Measurements from ENCODE around the gene TEX22. TPM values are rescaled to one million over a fixed set of nuclear protein-coding genes. Genes with fewer than 3 reads are reported as not detected.

The TEX22 gene
- total RNA-seq, 1 donor from 2014 or later = not detected

GRCh38 chr14:105442125-105442524 is 43.8 kb downstream of the TEX22 start:
- H3K27me3 ChIP-seq = no peaks in the 10 kb centered on the region
- Mint-ChIP-seq H3K27ac (no peak overlapping the region), H3K9me3 (no peaks in the 10 kb centered on the region), H3K27me3 (ENCODE audit: insufficient read depth, low read depth) (no peaks in the 10 kb centered on the region), H3K4me3 (no peak overlapping the region), H3K36me3 (peaks cover 6% of the 10 kb centered on the region), H3K4me1 (no peaks in the 10 kb centered on the region)
- H4K20me1 ChIP-seq (ENCODE audit: low read depth) = peaks cover 66% of the 10 kb centered on the region
- no peak for DNase-seq (ENCODE audit: low spot score)
- no peak overlapping the region for H3K4me2 ChIP-seq
- no peak overlapping the region for H3K4me3 ChIP-seq
- H2AFZ ChIP-seq (replicated peaks) = no peak overlapping the region
- H3K9me3 ChIP-seq (ENCODE audit: low read depth) = no peaks in the 10 kb centered on the region
- H3K79me2 ChIP-seq (ENCODE audit: low read depth) = peaks cover 36% of the 10 kb centered on the region
- TF ChIP-seq EZH2 (IDR thresholded peaks at IDR 0.05) = no peak
- no peak for TF ChIP-seq CTCF (IDR thresholded peaks at IDR 0.05)
- no peak for TF ChIP-seq EZH2phosphoT487 (IDR thresholded peaks at IDR 0.05)
- H3K4me1 ChIP-seq = no peaks in the 10 kb centered on the region
- H3K9ac ChIP-seq = no peak overlapping the region
- H3K27ac ChIP-seq = no peak overlapping the region
- H3F3A ChIP-seq (ENCODE audit: low read depth) = no peaks in the 10 kb centered on the region
- no peaks in the 10 kb centered on the region for H3K36me3 ChIP-seq

GRCh38 chr14:105442834-105443233 is 44.5 kb downstream of the TEX22 start:
- Histone ChIP-seq H3K27ac (no peak overlapping the region), H3K4me3 (no peak overlapping the region), H3F3A (ENCODE audit: low read depth) (no peaks in the 10 kb centered on the region), H3K9me3 (ENCODE audit: low read depth) (no peaks in the 10 kb centered on the region), H2AFZ (replicated peaks) (no peak overlapping the region), H3K4me2 (no peak overlapping the region), H3K79me2 (ENCODE audit: low read depth) (peaks cover 29% of the 10 kb centered on the region), H3K4me1 (no peaks in the 10 kb centered on the region), H3K36me3 (no peaks in the 10 kb centered on the region), H3K9ac (no peak overlapping the region), H3K27me3 (no peaks in the 10 kb centered on the region), H4K20me1 (ENCODE audit: low read depth) (peaks cover 66% of the 10 kb centered on the region)
- TF ChIP-seq EZH2phosphoT487 (IDR thresholded peaks at IDR 0.05) (no peak), EZH2 (IDR thresholded peaks at IDR 0.05) (no peak), CTCF (IDR thresholded peaks at IDR 0.05) (no peak)
- H3K36me3 Mint-ChIP-seq = peaks cover 6% of the 10 kb centered on the region
- H3K27me3 Mint-ChIP-seq (ENCODE audit: insufficient read depth, low read depth) = no peaks in the 10 kb centered on the region
- H3K9me3 Mint-ChIP-seq = no peaks in the 10 kb centered on the region
- no peak for DNase-seq (ENCODE audit: low spot score)
- no peak overlapping the region for H3K27ac Mint-ChIP-seq
- H3K4me3 Mint-ChIP-seq = no peak overlapping the region
- no peaks in the 10 kb centered on the region for H3K4me1 Mint-ChIP-seq

- Histone ChIP-seq H3F3A (ENCODE audit: low read depth) (no peaks in the 10 kb centered on the region), H3K4me2 (no peak overlapping the region), H3K36me3 (no peaks in the 10 kb centered on the region), H3K9ac (no peak overlapping the region), H4K20me1 (ENCODE audit: low read depth) (peaks cover 66% of the 10 kb centered on the region), H3K27me3 (no peaks in the 10 kb centered on the region), H3K4me1 (no peaks in the 10 kb centered on the region), H2AFZ (replicated peaks) (no peak overlapping the region), H3K27ac (no peak overlapping the region), H3K9me3 (ENCODE audit: low read depth) (no peaks in the 10 kb centered on the region), H3K79me2 (ENCODE audit: low read depth) (peaks cover 18% of the 10 kb centered on the region), H3K4me3 (no peak overlapping the region)
- H3K27ac Mint-ChIP-seq = no peak overlapping the region
- TF ChIP-seq EZH2 (IDR thresholded peaks at IDR 0.05) (no peak), EZH2phosphoT487 (IDR thresholded peaks at IDR 0.05) (no peak), CTCF (IDR thresholded peaks at IDR 0.05) (no peak)
- no peaks in the 10 kb centered on the region for H3K4me1 Mint-ChIP-seq
- no peak overlapping the region for H3K4me3 Mint-ChIP-seq
- no peak for DNase-seq (ENCODE audit: low spot score)
- H3K9me3 Mint-ChIP-seq = no peaks in the 10 kb centered on the region
- peaks cover 6% of the 10 kb centered on the region for H3K36me3 Mint-ChIP-seq
- H3K27me3 Mint-ChIP-seq (ENCODE audit: insufficient read depth, low read depth) = no peaks in the 10 kb centered on the region
Measured at GRCh38 chr14:105444859-105445258, 46.5 kb downstream of the TEX22 start.

Measured in neural progenitor cell (in vitro differentiated cells).